Tibial artery (tissue), 4 donors: ENCODE results near the gene KCTD21.

Experiments
- DNase-seq, 2 donors: peaks; one replicate each; pipeline ENCODE4 v3.0.0-alpha.2; 2019
- H3K27ac ChIP-seq, 2 donors: fragments of 200-600 bp; sonication (generic) in 1 of 2; 1 replicate in 1 of 2; 2 replicates in 1 of 2; pipeline ENCODE4 v1.5.1; 2018 to 2019; ENCODE audit warnings: mild to moderate bottlenecking in 1 of 2
- H3K27me3 ChIP-seq, 2 donors: fragments of 200-600 bp; sonication (generic) in 1 of 2; one replicate each; pipeline versions ENCODE4 v1.5.1 to v1.6.0; 2016 to 2019
- H3K36me3 ChIP-seq, 3 donors: fragments of 200-600 bp; sonication (generic) in 2 of 3; one replicate each; pipeline ENCODE4 v1.5.1; 2016 to 2019; ENCODE audit warnings: mild to moderate bottlenecking in 2 of 3
- H3K4me1 ChIP-seq, 4 donors: fragments of 200-600 bp; sonication (generic) in 2 of 4; 1 replicate in 3 of 4; 2 replicates in 1 of 4; pipeline ENCODE4 v1.5.1; 2016 to 2019
- H3K4me3 ChIP-seq, 2 donors: fragments of 200-600 bp; sonication (generic) in 1 of 2; 1 replicate in 1 of 2; 2 replicates in 1 of 2; pipeline ENCODE4 v1.5.1; 2018 to 2019; ENCODE audit warnings: mild to moderate bottlenecking in 2 of 2
- H3K9me3 ChIP-seq, 3 donors: fragments of 200-600 bp; sonication (generic) in 1 of 3; one replicate each; pipeline ENCODE4 v1.5.1; 2016 to 2019
- CTCF ChIP-seq, 2 experiments: fragments of 200-600 bp in 1 of 2; fragments of 450-650 bp in 1 of 2; IDR thresholded peaks; one replicate each; pipeline ENCODE4 v1.5.1; 2017 to 2019; ENCODE audit warnings: antibody characterized with exemption in 2 of 2, mild to moderate bottlenecking in 1 of 2, moderate library complexity in 1 of 2
- intact Hi-C: fragments of 100-400 bp; cut with DNase I; formaldehyde crosslinking; loops from one replicate; pipeline ENCODE4 v1.15.0; 2023; ENCODE audit warnings: low total_unique reads

KCTD21 gene

GRCh38 chr11:78230161-78230877 is 41.9 kb upstream of the KCTD21 start:
- no peak for TF ChIP-seq CTCF (IDR thresholded peaks at IDR 0.05)
- no peak overlapping the region for H3K4me3 ChIP-seq
- H3K4me1 ChIP-seq = peaks cover 0 to 43% (median 16%) of the 10 kb centered on the region in 4 donors
- intact Hi-C loops = no loop called here
- no peaks in the 10 kb centered on the region for H3K9me3 ChIP-seq
- peaks cover under 1 to 14% (median 11%) of the 10 kb centered on the region in 3 donors for H3K36me3 ChIP-seq
- H3K27ac ChIP-seq = peak overlapping the region in 1 of 2 donors; percentile 55
- H3K27me3 ChIP-seq = no peaks in the 10 kb centered on the region
- DNase-seq = no peak

- intact Hi-C loops = loop anchor here (5.0 kb wide), 2 partner anchors 188 to 333 kb away; partner anchors contain the start of gene GAB2
- TF ChIP-seq CTCF (IDR thresholded peaks at IDR 0.05) = no peak
- no peaks in the 10 kb centered on the region for H3K9me3 ChIP-seq
- H3K4me1 ChIP-seq = peaks cover 0 to 43% (median 16%) of the 10 kb centered on the region in 4 donors
- DNase-seq = no peak
- no peak overlapping the region for H3K4me3 ChIP-seq
- peak overlapping the region in 1 of 2 donors; percentile 55 for H3K27ac ChIP-seq
- H3K36me3 ChIP-seq = peaks cover 13 to 26% (median 23%) of the 10 kb centered on the region in 3 donors
- no peaks in the 10 kb centered on the region for H3K27me3 ChIP-seq
These were observed 40.7 kb upstream of the KCTD21 start for GRCh38 chr11:78229106-78229505.

GRCh38 chr11:78228467-78228866 is 40.0 kb upstream of the KCTD21 start:
- no peaks in the 10 kb centered on the region for H3K27me3 ChIP-seq
- peaks cover 19 to 32% (median 30%) of the 10 kb centered on the region in 3 donors for H3K36me3 ChIP-seq
- intact Hi-C loops = loop anchor here (5.0 kb wide), 2 partner anchors 189 to 334 kb away; partner anchors contain the start of gene GAB2
- no peak for DNase-seq
- no peak overlapping the region for H3K4me3 ChIP-seq
- peak overlapping the region in 1 of 2 donors; percentile 17 for H3K27ac ChIP-seq
- H3K9me3 ChIP-seq = no peaks in the 10 kb centered on the region
- H3K4me1 ChIP-seq = peaks cover 0 to 40% (median 16%) of the 10 kb centered on the region in 4 donors
- TF ChIP-seq CTCF (IDR thresholded peaks at IDR 0.05) = peak; percentile 40 to 59

GRCh38 chr11:78227921-78228320 is 39.5 kb upstream of the KCTD21 start:
- peak overlapping the region in 1 of 2 donors; percentile 17 for H3K27ac ChIP-seq
- TF ChIP-seq CTCF (IDR thresholded peaks at IDR 0.05) = no peak
- H3K9me3 ChIP-seq = no peaks in the 10 kb centered on the region
- no peak overlapping the region for H3K4me3 ChIP-seq
- H3K27me3 ChIP-seq = no peaks in the 10 kb centered on the region
- peaks cover 0 to 35% (median 15%) of the 10 kb centered on the region in 4 donors for H3K4me1 ChIP-seq
- DNase-seq = no peak
- H3K36me3 ChIP-seq = peaks cover 24 to 38% (median 35%) of the 10 kb centered on the region in 3 donors
- intact Hi-C loops = loop anchor here (5.0 kb wide), 2 partner anchors 189 to 334 kb away; partner anchors contain the start of gene GAB2

GRCh38 chr11:78226684-78227680 is 38.6 kb upstream of the KCTD21 start:
- H3K4me3 ChIP-seq = no peak overlapping the region
- peak overlapping the region in 1 of 2 donors; percentile 6 for H3K27ac ChIP-seq
- no peaks in the 10 kb centered on the region for H3K9me3 ChIP-seq
- peaks cover 0 to 25% (median 7%) of the 10 kb centered on the region in 4 donors for H3K4me1 ChIP-seq
- H3K27me3 ChIP-seq = no peaks in the 10 kb centered on the region
- peaks cover 31 to 45% (median 43%) of the 10 kb centered on the region in 3 donors for H3K36me3 ChIP-seq
- no peak for DNase-seq
- TF ChIP-seq CTCF (IDR thresholded peaks at IDR 0.05) = no peak
- intact Hi-C loops = loop anchor here (5.0 kb wide), 2 partner anchors 190 to 335 kb away; partner anchors contain the start of gene GAB2
